Measurements from ENCODE around the gene AFG1L.
"Not testable (repeated sequence)": the region's sequence is repeated elsewhere in the genome, so short reads cannot be mapped to it uniquely, and the experiment has no call there.

AFG1L gene

GRCh38 chr6:108268845-108269244 is 26.0 kb upstream of the AFG1L start:
- H3K27ac Mint-ChIP-seq (ENCODE audit: low read depth): no peak overlapping the region

GRCh38 chr6:108269955-108270354 is 24.9 kb upstream of the AFG1L start:
- not testable (repeated sequence) for H3K27ac Mint-ChIP-seq (ENCODE audit: low read depth); H3K4me1 Mint-ChIP-seq; H3K9me3 Mint-ChIP-seq; H3K36me3 Mint-ChIP-seq (ENCODE audit: insufficient read depth); H3K4me3 Mint-ChIP-seq; ATAC-seq (replicated peaks; ENCODE audit: extremely low read depth, poor library complexity, severe bottlenecking); H3K27me3 Mint-ChIP-seq; DNase-seq (ENCODE audit: low spot score in 2 of 2)

More at GRCh38 chr6:108268845-108269244, 26.0 kb upstream of the AFG1L start:
- Mint-ChIP-seq H3K9me3 (no peaks in the 10 kb centered on the region), H3K4me3 (no peak overlapping the region), H3K4me1 (no peaks in the 10 kb centered on the region), H3K36me3 (ENCODE audit: insufficient read depth) (peaks cover 2% of the 10 kb centered on the region), H3K27me3 (no peaks in the 10 kb centered on the region)
- DNase-seq (ENCODE audit: low spot score in 2 of 2): no peak
- no peak for ATAC-seq (replicated peaks; ENCODE audit: extremely low read depth, poor library complexity, severe bottlenecking)

- Mint-ChIP-seq H3K27ac (ENCODE audit: low read depth) (no peak overlapping the region), H3K4me3 (no peak overlapping the region), H3K27me3 (no peaks in the 10 kb centered on the region), H3K9me3 (no peaks in the 10 kb centered on the region), H3K4me1 (no peaks in the 10 kb centered on the region), H3K36me3 (ENCODE audit: insufficient read depth) (no peaks in the 10 kb centered on the region)
- ATAC-seq (replicated peaks; ENCODE audit: extremely low read depth, poor library complexity, severe bottlenecking) (no peak), DNase-seq (ENCODE audit: low spot score in 2 of 2) (no peak)
Observed at GRCh38 chr6:108274546-108274945, 20.3 kb upstream of the AFG1L start.

GRCh38 chr6:108275976-108276375 is 18.9 kb upstream of the AFG1L start:
- Mint-ChIP-seq H3K9me3 (no peaks in the 10 kb centered on the region), H3K36me3 (ENCODE audit: insufficient read depth) (no peaks in the 10 kb centered on the region), H3K27ac (ENCODE audit: low read depth) (no peak overlapping the region), H3K4me1 (no peaks in the 10 kb centered on the region), H3K27me3 (no peaks in the 10 kb centered on the region), H3K4me3 (no peak overlapping the region)
- ATAC-seq (replicated peaks; ENCODE audit: extremely low read depth, poor library complexity, severe bottlenecking) (no peak), DNase-seq (ENCODE audit: low spot score in 2 of 2) (no peak)

- DNase-seq (ENCODE audit: low spot score in 2 of 2): no peak
- no peak for ATAC-seq (replicated peaks; ENCODE audit: extremely low read depth, poor library complexity, severe bottlenecking)
- H3K4me3 Mint-ChIP-seq: no peak overlapping the region
- no peaks in the 10 kb centered on the region for H3K9me3 Mint-ChIP-seq
- no peaks in the 10 kb centered on the region for H3K4me1 Mint-ChIP-seq
- H3K27me3 Mint-ChIP-seq: no peaks in the 10 kb centered on the region
- H3K36me3 Mint-ChIP-seq (ENCODE audit: insufficient read depth): no peaks in the 10 kb centered on the region
- H3K27ac Mint-ChIP-seq (ENCODE audit: low read depth): no peak overlapping the region
Observed at GRCh38 chr6:108277295-108277694, 17.6 kb upstream of the AFG1L start.

- ATAC-seq (replicated peaks; ENCODE audit: extremely low read depth, poor library complexity, severe bottlenecking) (no peak), DNase-seq (ENCODE audit: low spot score in 2 of 2) (no peak)
- Mint-ChIP-seq H3K36me3 (ENCODE audit: insufficient read depth) (no peaks in the 10 kb centered on the region), H3K4me1 (no peaks in the 10 kb centered on the region), H3K27me3 (no peaks in the 10 kb centered on the region), H3K27ac (ENCODE audit: low read depth) (no peak overlapping the region), H3K4me3 (no peak overlapping the region), H3K9me3 (no peaks in the 10 kb centered on the region)
Observed at GRCh38 chr6:108277831-108278230, 17.0 kb upstream of the AFG1L start.

- Mint-ChIP-seq H3K27ac (ENCODE audit: low read depth) (no peak overlapping the region), H3K4me3 (no peak overlapping the region)
- no peak for DNase-seq (ENCODE audit: low spot score in 2 of 2)
Observed at GRCh38 chr6:108285381-108285780, 9.5 kb upstream of the AFG1L start.

GRCh38 chr6:108286366-108286765 is 8.5 kb upstream of the AFG1L start:
- Mint-ChIP-seq H3K36me3 (ENCODE audit: insufficient read depth) (no peaks in the 10 kb centered on the region), H3K4me1 (no peaks in the 10 kb centered on the region), H3K27me3 (no peaks in the 10 kb centered on the region), H3K27ac (ENCODE audit: low read depth) (no peak overlapping the region), H3K9me3 (no peaks in the 10 kb centered on the region), H3K4me3 (no peak overlapping the region)
- ATAC-seq (replicated peaks; ENCODE audit: extremely low read depth, poor library complexity, severe bottlenecking) (no peak), DNase-seq (ENCODE audit: low spot score in 2 of 2) (no peak)

More at GRCh38 chr6:108285381-108285780, 9.5 kb upstream of the AFG1L start:
- no peak for ATAC-seq (replicated peaks; ENCODE audit: extremely low read depth, poor library complexity, severe bottlenecking)
- no peaks in the 10 kb centered on the region for H3K4me1 Mint-ChIP-seq
- no peaks in the 10 kb centered on the region for H3K9me3 Mint-ChIP-seq
- H3K36me3 Mint-ChIP-seq (ENCODE audit: insufficient read depth): no peaks in the 10 kb centered on the region
- H3K27me3 Mint-ChIP-seq: no peaks in the 10 kb centered on the region

GRCh38 chr6:108287373-108287772 is 7.5 kb upstream of the AFG1L start:
- Mint-ChIP-seq H3K27ac (ENCODE audit: low read depth) (no peak overlapping the region), H3K4me1 (no peaks in the 10 kb centered on the region), H3K4me3 (no peak overlapping the region), H3K9me3 (no peaks in the 10 kb centered on the region), H3K36me3 (ENCODE audit: insufficient read depth) (no peaks in the 10 kb centered on the region), H3K27me3 (no peaks in the 10 kb centered on the region)
- DNase-seq (ENCODE audit: low spot score in 2 of 2) (no peak), ATAC-seq (replicated peaks; ENCODE audit: extremely low read depth, poor library complexity, severe bottlenecking) (no peak)

- DNase-seq (ENCODE audit: low spot score in 2 of 2): no peak
- Mint-ChIP-seq H3K27me3 (no peaks in the 10 kb centered on the region), H3K4me3 (no peak overlapping the region), H3K27ac (ENCODE audit: low read depth) (no peak overlapping the region), H3K36me3 (ENCODE audit: insufficient read depth) (no peaks in the 10 kb centered on the region), H3K4me1 (no peaks in the 10 kb centered on the region), H3K9me3 (no peaks in the 10 kb centered on the region)
- ATAC-seq (replicated peaks; ENCODE audit: extremely low read depth, poor library complexity, severe bottlenecking): no peak
Observed at GRCh38 chr6:108288742-108289141, 6.1 kb upstream of the AFG1L start.

GRCh38 chr6:108291091-108291490 is 3.8 kb upstream of the AFG1L start:
- H3K4me3 Mint-ChIP-seq: no peak overlapping the region

GRCh38 chr6:108292561-108292960 is 2.3 kb upstream of the AFG1L start:
- not testable (repeated sequence) for H3K9me3 Mint-ChIP-seq; ATAC-seq (replicated peaks; ENCODE audit: extremely low read depth, poor library complexity, severe bottlenecking); H3K27ac Mint-ChIP-seq (ENCODE audit: low read depth); DNase-seq (ENCODE audit: low spot score in 2 of 2); H3K4me3 Mint-ChIP-seq; H3K27me3 Mint-ChIP-seq; H3K36me3 Mint-ChIP-seq (ENCODE audit: insufficient read depth)
- peaks cover 12% of the 10 kb centered on the region for H3K4me1 Mint-ChIP-seq

More at GRCh38 chr6:108291091-108291490, 3.8 kb upstream of the AFG1L start:
- no peak overlapping the region for H3K27ac Mint-ChIP-seq (ENCODE audit: low read depth)
- ATAC-seq (replicated peaks; ENCODE audit: extremely low read depth, poor library complexity, severe bottlenecking) (no peak), DNase-seq (ENCODE audit: low spot score in 2 of 2) (no peak)
- H3K36me3 Mint-ChIP-seq (ENCODE audit: insufficient read depth): peaks cover 7% of the 10 kb centered on the region
- H3K4me1 Mint-ChIP-seq: peaks cover 12% of the 10 kb centered on the region
- no peaks in the 10 kb centered on the region for H3K9me3 Mint-ChIP-seq
- H3K27me3 Mint-ChIP-seq: no peaks in the 10 kb centered on the region

- H3K4me1 Mint-ChIP-seq: peaks cover 12% of the 10 kb centered on the region
- no peaks in the 10 kb centered on the region for H3K27me3 Mint-ChIP-seq
- H3K36me3 Mint-ChIP-seq (ENCODE audit: insufficient read depth): peaks cover 7% of the 10 kb centered on the region
- peak overlapping the region; percentile 96 for H3K4me3 Mint-ChIP-seq
- H3K27ac Mint-ChIP-seq (ENCODE audit: low read depth): peak overlapping the region; percentile 98
- no peaks in the 10 kb centered on the region for H3K9me3 Mint-ChIP-seq
- no peak for DNase-seq (ENCODE audit: low spot score in 2 of 2)
- ATAC-seq (replicated peaks; ENCODE audit: extremely low read depth, poor library complexity, severe bottlenecking): no peak
Observed at GRCh38 chr6:108293527-108294296, 1.1 kb upstream of the AFG1L start.

Data from central memory CD8-positive, alpha-beta T cell (primary cell).